A673 (cell line): ENCODE results near the gene KCNMA1. TPM values are rescaled to one million over a fixed set of nuclear protein-coding genes. Genes with fewer than 3 reads are reported as not detected.

Source experiments
- BruUV-seq: library from RNA; stranded (reverse); fragments of 400-500 nt; replicated peaks from 2 replicates; lab custom pipeline; 2021; lab: Mats Ljungman, UMichigan
- CTCF ChIA-PET: fragments of 300-600 bp; sonication (Branson Sonifier 250); formaldehyde crosslinking; loops from one replicate; lab custom pipeline; 2022; ENCODE audit warnings: antibody characterized with exemption; lab: Charles Lee
- POLR2A ChIA-PET: fragments of 300-600 bp; sonication (Branson Sonifier 250); formaldehyde crosslinking; loops from one replicate; lab custom pipeline; 2022; ENCODE audit warnings: antibody characterized with exemption; ENCODE audit not compliant: low non-redundant PET; lab: Charles Lee
- DNase-seq: peaks from one replicate; pipeline ENCODE4 v3.0.0-alpha.2; 2015; ENCODE audit warnings: low spot score
- H3K27ac ChIP-seq: fragments of 200-600 bp; sonication (generic); 2 replicates; pipeline ENCODE4 v1.5.1; 2016; ENCODE audit warnings: mixed run types, low read depth, mild to moderate bottlenecking, mixed read lengths, antibody characterized with exemption, low read length; ENCODE audit not compliant: poor library complexity, severe bottlenecking
- H3K27me3 ChIP-seq: fragments of 200-600 bp; sonication (generic); replicated peaks from 2 replicates; pipeline ENCODE4 v1.6.1; 2017; ENCODE audit warnings: mixed run types, low read depth, mild to moderate bottlenecking, mixed read lengths, antibody characterized with exemption, low read length; ENCODE audit not compliant: insufficient read depth, poor library complexity
- H3K36me3 ChIP-seq: fragments of 200-600 bp; sonication (generic); 2 replicates; pipeline ENCODE4 v1.6.1; 2016; ENCODE audit warnings: mixed run types, mild to moderate bottlenecking, mixed read lengths, antibody characterized with exemption, low read length; ENCODE audit not compliant: insufficient read depth, poor library complexity, severe bottlenecking
- H3K4me1 ChIP-seq: fragments of 200-600 bp; sonication (generic); 2 replicates; pipeline ENCODE4 v1.6.1; 2017; ENCODE audit warnings: mixed run types, mild to moderate bottlenecking, mixed read lengths, antibody characterized with exemption, low read length; ENCODE audit not compliant: insufficient read depth, poor library complexity, severe bottlenecking
- H3K4me3 ChIP-seq: fragments of 200-600 bp; sonication (generic); 2 replicates; pipeline ENCODE4 v1.5.1; 2016; ENCODE audit warnings: low read depth, mixed run types, mild to moderate bottlenecking, mixed read lengths, low read length; ENCODE audit not compliant: poor library complexity, severe bottlenecking
- H3K9me3 ChIP-seq: fragments of 200-600 bp; sonication (generic); 2 replicates; pipeline ENCODE4 v1.6.1; 2016; ENCODE audit warnings: mixed run types, low read depth, mild to moderate bottlenecking, mixed read lengths, antibody characterized with exemption, low read length; ENCODE audit not compliant: poor library complexity, severe bottlenecking
- EZH2 ChIP-seq: fragments of 200-600 bp; sonication (generic); IDR thresholded peaks from 2 replicates; pipeline ENCODE4 v1.6.1; 2017; ENCODE audit warnings: borderline replicate concordance, low read depth, mild to moderate bottlenecking, mixed read lengths, antibody characterized with exemption, low read length; ENCODE audit not compliant: poor library complexity, severe bottlenecking
- intact Hi-C: fragments of 100-400 bp; cut with micrococcal nuclease; formaldehyde crosslinking; loops from one replicate; pipeline ENCODE4 v1.10.0; 2022; ENCODE audit not compliant: unreplicated experiment
- total RNA-seq: library from RNA; stranded (reverse); gene quantifications from 2 replicates; pipeline ENCODE4 v1.2.3, GENCODE V29; 2021
- TF ChIP-seq, protein P1 (sequence below): fragments of 300-800, 200-600 bp; sonication (generic); conservative IDR thresholded peaks from 2 replicates; pipeline ENCODE4 v1.5.1; 2017; ENCODE audit warnings: low read depth, mild to moderate bottlenecking, antibody characterized with exemption, low read length, moderate library complexity, mixed read lengths

Gene KCNMA1
- total RNA-seq, 1 experiment from 2014 or later, result 0.84 TPM

DNA sequence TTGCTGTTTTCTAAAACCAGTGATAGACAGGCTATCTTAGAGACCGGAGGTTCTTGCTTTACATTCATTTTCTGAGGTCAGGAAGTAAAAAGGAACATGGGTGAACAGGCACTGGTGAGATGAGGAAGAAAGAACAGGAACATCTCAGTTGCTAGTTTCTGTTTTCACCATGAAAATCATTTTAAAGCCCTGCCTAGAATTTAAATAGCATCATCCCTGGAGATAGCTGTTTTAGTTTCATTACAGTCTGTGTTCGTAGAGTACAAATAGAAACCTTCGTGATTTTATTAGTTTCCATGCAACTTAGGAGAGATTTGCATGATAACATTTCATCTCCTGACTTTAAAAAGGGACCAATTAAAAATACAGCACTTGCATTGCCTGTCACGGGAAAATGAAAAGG, 14.7 kb downstream of the KCNMA1 start:
- Histone ChIP-seq H3K27ac (no peak overlapping the region), H3K27me3 (peaks cover 9% of the 10 kb centered on the region), H3K9me3 (no peaks in the 10 kb centered on the region), H3K36me3 (no peaks in the 10 kb centered on the region), H3K4me1 (no peaks in the 10 kb centered on the region), H3K4me3 (no peak overlapping the region)
- DNase-seq, result no peak
- POLR2A ChIA-PET, result no interaction called here
- intact Hi-C loops, result no loop called here
- TF ChIP-seq EZH2, result no peak
- TF ChIP-seq, protein P1, sequence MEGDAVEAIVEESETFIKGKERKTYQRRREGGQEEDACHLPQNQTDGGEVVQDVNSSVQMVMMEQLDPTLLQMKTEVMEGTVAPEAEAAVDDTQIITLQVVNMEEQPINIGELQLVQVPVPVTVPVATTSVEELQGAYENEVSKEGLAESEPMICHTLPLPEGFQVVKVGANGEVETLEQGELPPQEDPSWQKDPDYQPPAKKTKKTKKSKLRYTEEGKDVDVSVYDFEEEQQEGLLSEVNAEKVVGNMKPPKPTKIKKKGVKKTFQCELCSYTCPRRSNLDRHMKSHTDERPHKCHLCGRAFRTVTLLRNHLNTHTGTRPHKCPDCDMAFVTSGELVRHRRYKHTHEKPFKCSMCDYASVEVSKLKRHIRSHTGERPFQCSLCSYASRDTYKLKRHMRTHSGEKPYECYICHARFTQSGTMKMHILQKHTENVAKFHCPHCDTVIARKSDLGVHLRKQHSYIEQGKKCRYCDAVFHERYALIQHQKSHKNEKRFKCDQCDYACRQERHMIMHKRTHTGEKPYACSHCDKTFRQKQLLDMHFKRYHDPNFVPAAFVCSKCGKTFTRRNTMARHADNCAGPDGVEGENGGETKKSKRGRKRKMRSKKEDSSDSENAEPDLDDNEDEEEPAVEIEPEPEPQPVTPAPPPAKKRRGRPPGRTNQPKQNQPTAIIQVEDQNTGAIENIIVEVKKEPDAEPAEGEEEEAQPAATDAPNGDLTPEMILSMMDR, result no peak
- no TSS peak for BruUV-seq
- CTCF ChIA-PET, result no interaction called here

- Histone ChIP-seq H3K27me3 (peaks cover 9% of the 10 kb centered on the region), H3K9me3 (no peaks in the 10 kb centered on the region), H3K4me1 (no peaks in the 10 kb centered on the region), H3K36me3 (no peaks in the 10 kb centered on the region), H3K27ac (no peak overlapping the region), H3K4me3 (no peak overlapping the region)
- TF ChIP-seq, protein P1, result no peak
- TF ChIP-seq EZH2, result no peak
- no TSS peak for BruUV-seq
- no peak for DNase-seq
- POLR2A ChIA-PET, result no interaction called here
- intact Hi-C loops, result no loop called here
- CTCF ChIA-PET, result no interaction called here
Measured at GRCh38 chr10:77620731-77621130, 16.9 kb downstream of the KCNMA1 start.

- Histone ChIP-seq H3K9me3 (no peaks in the 10 kb centered on the region), H3K27ac (no peak overlapping the region), H3K4me1 (no peaks in the 10 kb centered on the region), H3K36me3 (no peaks in the 10 kb centered on the region), H3K27me3 (peaks cover 9% of the 10 kb centered on the region), H3K4me3 (no peak overlapping the region)
- ChIA-PET CTCF (no interaction called here), POLR2A (no interaction called here)
- DNase-seq, result no peak
- intact Hi-C loops, result no loop called here
- no TSS peak for BruUV-seq
- TF ChIP-seq, protein P1, result no peak
- no peak for TF ChIP-seq EZH2
Measured at GRCh38 chr10:77619964-77620703, 17.5 kb downstream of the KCNMA1 start.
